Omental fat pad (tissue), 4 donors: ENCODE data around the gene SLC35F5. TPM values are rescaled to one million over a fixed set of nuclear protein-coding genes. Genes with fewer than 3 reads are reported as not detected.
"Not testable (repeated sequence)": the region's sequence is repeated elsewhere in the genome, so short reads cannot be mapped to it uniquely, and the experiment has no call there.

Experiments
- ATAC-seq: fragments of 150-250 bp; one replicate; pipeline ENCODE4 v1.9.1; 2016; ENCODE audit warnings: mild to moderate bottlenecking, moderate library complexity; ENCODE audit not compliant: low FRiP score
- DNase-seq: peaks from one replicate; pipeline ENCODE4 v3.0.0-alpha.2; 2019; ENCODE audit warnings: low spot score
- total RNA-seq, 4 donors: library from RNA; depleted of rRNA; stranded (reverse); fragments of >200 nt; gene quantifications; one replicate each; pipeline ENCODE4 v1.1.0, GENCODE V29; 2016
- TF ChIP-seq, protein P1 (sequence below), 3 donors: fragments of 450-650 bp; IDR thresholded peaks; one replicate each; pipeline ENCODE4 v1.5.1; 2016 to 2017; ENCODE audit warnings: antibody characterized with exemption in 3 of 3, mild to moderate bottlenecking in 3 of 3, moderate library complexity in 2 of 3

Gene SLC35F5
- total RNA-seq, 4 donors from 2014 or later, result 57.2 to 87.0 (median 69.1) TPM

DNA sequence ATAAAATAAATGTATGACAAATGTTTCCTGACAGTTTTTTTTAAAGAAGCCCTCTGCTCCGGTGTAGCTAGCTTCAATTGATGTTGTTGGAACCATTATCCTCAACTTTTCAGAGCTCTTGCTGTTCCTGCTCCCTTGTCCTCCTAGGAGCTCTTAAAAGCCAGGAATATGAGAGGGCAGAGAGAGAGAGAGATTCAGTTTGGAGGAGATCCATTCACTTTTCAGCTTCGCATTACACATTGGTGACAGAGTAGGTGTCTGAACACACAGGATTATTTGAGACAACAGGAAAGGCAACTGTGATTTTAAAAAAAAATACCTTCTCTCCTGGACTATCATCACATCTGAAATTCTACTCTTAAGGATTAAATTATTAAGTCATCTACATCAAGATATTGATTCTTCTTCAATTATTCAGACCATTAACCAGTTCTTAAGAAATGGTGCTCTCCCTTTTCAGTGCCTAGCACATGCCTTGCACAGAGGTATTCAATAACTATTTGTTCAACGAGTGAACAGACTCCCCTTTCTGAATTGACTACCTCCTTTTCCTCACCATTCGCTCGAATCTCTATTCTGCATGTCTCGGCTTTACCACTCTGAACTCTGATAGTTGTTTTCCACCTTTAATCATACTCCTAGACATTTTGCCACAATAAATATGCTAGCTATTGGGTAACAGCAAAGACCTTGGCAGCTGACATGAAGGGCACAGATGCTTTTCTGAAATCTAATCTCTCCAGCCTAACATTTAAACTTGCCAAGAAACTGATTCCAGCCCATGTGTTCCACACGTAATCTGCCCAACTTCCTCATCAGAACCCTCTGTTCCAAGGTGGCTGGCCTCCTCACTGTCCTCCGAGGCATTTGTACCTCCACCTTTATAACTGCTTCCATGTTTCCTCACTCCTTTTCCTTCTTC lies 28.6 kb upstream of the SLC35F5 start:
- TF ChIP-seq, protein P1, sequence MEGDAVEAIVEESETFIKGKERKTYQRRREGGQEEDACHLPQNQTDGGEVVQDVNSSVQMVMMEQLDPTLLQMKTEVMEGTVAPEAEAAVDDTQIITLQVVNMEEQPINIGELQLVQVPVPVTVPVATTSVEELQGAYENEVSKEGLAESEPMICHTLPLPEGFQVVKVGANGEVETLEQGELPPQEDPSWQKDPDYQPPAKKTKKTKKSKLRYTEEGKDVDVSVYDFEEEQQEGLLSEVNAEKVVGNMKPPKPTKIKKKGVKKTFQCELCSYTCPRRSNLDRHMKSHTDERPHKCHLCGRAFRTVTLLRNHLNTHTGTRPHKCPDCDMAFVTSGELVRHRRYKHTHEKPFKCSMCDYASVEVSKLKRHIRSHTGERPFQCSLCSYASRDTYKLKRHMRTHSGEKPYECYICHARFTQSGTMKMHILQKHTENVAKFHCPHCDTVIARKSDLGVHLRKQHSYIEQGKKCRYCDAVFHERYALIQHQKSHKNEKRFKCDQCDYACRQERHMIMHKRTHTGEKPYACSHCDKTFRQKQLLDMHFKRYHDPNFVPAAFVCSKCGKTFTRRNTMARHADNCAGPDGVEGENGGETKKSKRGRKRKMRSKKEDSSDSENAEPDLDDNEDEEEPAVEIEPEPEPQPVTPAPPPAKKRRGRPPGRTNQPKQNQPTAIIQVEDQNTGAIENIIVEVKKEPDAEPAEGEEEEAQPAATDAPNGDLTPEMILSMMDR (IDR thresholded peaks at IDR 0.05), result no peak
- DNase-seq (no peak), ATAC-seq (peak; percentile 70)

DNA sequence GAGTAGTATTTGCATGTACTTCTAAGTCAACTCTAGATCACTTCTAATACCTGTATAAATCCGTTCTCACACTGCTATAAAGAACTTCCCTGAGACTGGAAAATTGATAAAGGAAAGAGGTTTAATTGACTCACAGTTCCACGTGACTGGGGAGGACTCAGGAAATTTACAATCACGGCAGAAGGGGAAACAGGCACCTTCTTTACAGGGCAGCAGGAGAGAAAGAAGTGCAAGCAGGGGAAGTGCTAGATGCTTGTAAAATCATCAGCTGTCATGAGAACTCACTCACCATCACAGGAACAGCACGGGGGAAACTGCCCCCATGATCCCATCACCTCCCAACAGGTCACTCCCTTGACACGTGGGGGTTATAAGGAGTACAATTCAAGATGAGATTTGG lies 24.0 kb upstream of the SLC35F5 start:
- TF ChIP-seq, protein P1 (IDR thresholded peaks at IDR 0.05), result no peak
- ATAC-seq, result no peak
- DNase-seq, result no peak

DNA sequence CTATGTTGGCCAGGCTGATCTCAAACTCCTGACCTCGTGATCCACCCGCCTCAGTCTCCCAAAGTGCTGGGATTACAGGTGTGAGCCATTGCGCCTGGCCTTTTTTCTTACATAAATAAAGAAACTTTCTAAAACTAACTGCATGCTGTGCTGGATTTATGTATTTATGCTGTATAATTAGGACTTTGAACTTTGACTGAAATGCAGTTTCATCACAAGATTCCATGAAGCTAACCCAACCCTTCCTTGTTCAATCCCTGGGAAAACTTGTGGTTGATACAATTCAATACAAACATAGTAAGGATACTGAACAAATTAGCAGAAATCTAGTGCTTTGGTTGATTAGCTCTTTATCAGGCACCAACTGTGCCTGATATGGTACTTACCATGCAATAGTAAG lies 20.9 kb upstream of the SLC35F5 start:
- TF ChIP-seq, protein P1 (IDR thresholded peaks at IDR 0.05), result no peak

DNA sequence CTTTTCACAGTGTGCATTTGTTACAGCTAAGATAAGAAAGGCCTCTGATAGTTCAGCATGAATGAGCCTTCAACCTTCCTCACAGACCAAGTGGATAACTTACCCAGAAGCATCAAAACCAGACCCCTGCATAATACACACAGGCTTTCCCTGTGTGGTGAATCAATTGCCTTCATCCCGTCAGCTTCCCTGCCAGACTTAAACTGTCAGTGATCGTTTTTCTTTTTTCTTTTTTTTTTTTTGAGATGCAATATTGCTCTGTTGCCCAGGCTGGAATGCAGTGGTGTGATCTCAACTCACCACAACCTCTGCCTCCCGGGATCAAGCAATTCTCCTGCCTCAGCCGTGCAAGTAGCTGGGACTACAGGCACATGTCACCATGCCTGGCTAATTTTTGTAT lies 20.5 kb upstream of the SLC35F5 start:
- TF ChIP-seq, protein P1 (IDR thresholded peaks at IDR 0.05), result no peak
- ATAC-seq, result no peak
- no peak for DNase-seq

More for the DNA sequence above, 20.9 kb upstream of the SLC35F5 start:
- ATAC-seq (no peak), DNase-seq (no peak)

DNA sequence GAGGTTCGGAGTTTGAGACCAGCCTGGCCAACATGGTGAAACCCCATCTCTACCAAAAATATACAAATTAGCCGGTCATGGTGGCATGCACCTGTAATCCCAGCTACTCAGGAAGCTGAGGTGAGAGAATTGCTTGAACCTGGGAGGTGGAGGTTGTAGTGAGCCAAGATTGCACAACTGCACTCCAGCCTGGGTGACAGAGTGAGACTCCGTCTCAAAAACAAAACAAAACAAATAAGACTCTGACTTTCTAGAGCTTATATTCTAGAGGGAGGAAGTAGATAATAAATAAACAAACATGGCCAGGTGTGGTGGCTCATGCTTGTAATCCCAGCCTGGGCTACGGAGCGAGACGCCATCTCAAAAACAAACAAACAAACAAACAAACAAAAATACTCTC lies 18.2 kb upstream of the SLC35F5 start:
- DNase-seq, ATAC-seq: not testable (repeated sequence)

DNA sequence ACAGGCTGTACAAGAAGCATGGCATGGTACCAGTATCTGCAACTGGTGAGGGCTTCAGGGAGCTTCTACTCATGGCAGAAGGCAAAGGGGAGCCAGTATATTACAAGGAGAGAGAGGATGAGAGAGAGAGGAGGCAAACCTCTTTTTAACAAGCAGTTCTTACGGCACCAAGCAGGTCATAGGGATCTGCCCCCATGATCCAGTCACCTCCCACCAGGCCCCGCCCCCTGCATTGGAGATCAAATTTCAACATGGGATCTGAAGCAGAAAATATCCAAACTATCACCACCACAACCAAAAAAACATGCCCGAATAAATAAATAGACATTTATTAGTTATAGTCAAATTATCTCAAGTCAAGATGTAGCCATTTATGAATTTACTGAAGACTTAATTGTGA lies 14.5 kb upstream of the SLC35F5 start:
- TF ChIP-seq, protein P1 (IDR thresholded peaks at IDR 0.05), result no peak
- ATAC-seq, result no peak
- no peak for DNase-seq

DNA sequence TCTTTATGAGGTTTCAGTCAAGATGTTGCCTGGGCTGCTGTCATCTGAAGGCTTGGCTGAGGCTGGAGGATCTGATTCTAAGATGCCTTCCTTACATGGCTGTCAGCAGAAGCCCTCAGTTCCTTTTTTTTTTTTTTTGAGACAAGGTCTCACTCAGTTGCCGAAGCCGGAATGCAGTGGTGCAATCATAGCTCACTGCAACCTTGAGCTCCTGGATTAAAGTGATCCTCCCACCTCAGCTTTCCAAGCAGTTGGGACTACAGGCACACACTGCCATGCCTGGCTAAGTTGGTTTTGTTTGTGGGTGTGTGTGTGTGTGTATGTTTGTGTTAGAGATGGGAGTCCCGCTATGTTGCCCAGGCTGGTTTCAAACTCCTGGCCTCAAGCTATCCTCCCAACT lies 13.1 kb upstream of the SLC35F5 start:
- DNase-seq, result no peak
- TF ChIP-seq, protein P1 (IDR thresholded peaks at IDR 0.05), result no peak
- ATAC-seq, result no peak
